GM12878 (cell line): ENCODE data around the gene INSRR. TPM values are rescaled to one million over a fixed set of nuclear protein-coding genes. Genes with fewer than 3 reads are reported as not detected.

Source experiments
- ATAC-seq: fragments of 200-7000 bp; cut with Tn5 transposase; 3 replicates; pipeline ENCODE4 v1.9.1; 2020; ENCODE audit warnings: mild to moderate bottlenecking, moderate library complexity
- BruUV-seq: library from RNA; stranded (reverse); fragments of 400-500 nt; replicated peaks from 2 replicates; lab custom pipeline; 2021; lab: Mats Ljungman, UMichigan
- CTCF ChIA-PET: fragments of 300-600 bp; sonication (Branson Sonifier 250); formaldehyde crosslinking; extraction: SDS; loops from one replicate; lab custom pipeline; 2021; ENCODE audit warnings: inconsistent platforms; lab: Yijun Ruan, JAX
- POLR2A ChIA-PET: fragments of 350-600 bp; formaldehyde crosslinking; extraction: SDS; loops from one replicate; lab custom pipeline; 2021; ENCODE audit warnings: inconsistent platforms; lab: Charles Lee
- RAD21 ChIA-PET: fragments of 300-600 bp; sonication (Branson Sonifier 250); formaldehyde crosslinking; loops from one replicate; lab custom pipeline; 2023; ENCODE audit warnings: antibody characterized with exemption; ENCODE audit not compliant: unreplicated experiment; lab: Charles Lee
- SMC1A ChIA-PET: fragments of 300-600 bp; sonication (Branson Sonifier 250); formaldehyde crosslinking; loops from one replicate; lab custom pipeline; 2023; ENCODE audit not compliant: unreplicated experiment, uncharacterized antibody; lab: Charles Lee
- DNase-seq: peaks from one replicate; pipeline ENCODE4 v3.0.0-alpha.2; 2011; ENCODE audit warnings: low read depth, low spot score
- FAIRE-seq: peaks from 3 replicates; lab custom pipeline; 2011; peaks lifted over from hg19 to GRCh38; lab: Jason Lieb, UNC
- H2AFZ ChIP-seq: 2 replicates; pipeline ENCODE4 v1.6.0; 2011; ENCODE audit warnings: low read depth, low read length, control low read depth; ENCODE audit not compliant: control insufficient read depth
- H3K27ac ChIP-seq: 2 replicates; pipeline ENCODE4 v1.5.1; 2011; ENCODE audit warnings: control low read depth; ENCODE audit not compliant: control insufficient read depth, insufficient read depth
- H3K27me3 ChIP-seq, 2 experiments: replicated peaks in 1 of 2; 2 replicates each; pipeline versions ENCODE4 v1.6.0 to v1.6.1; 2011; ENCODE audit warnings: low read length in 1 of 2; ENCODE audit not compliant: control insufficient read depth in 2 of 2, insufficient read depth in 2 of 2
- H3K36me3 ChIP-seq, 2 experiments: 2 replicates each; pipeline ENCODE4 v1.5.1; 2011; ENCODE audit warnings: low read length in 1 of 2; ENCODE audit not compliant: control insufficient read depth in 2 of 2, insufficient read depth in 2 of 2
- H3K4me1 ChIP-seq: 2 replicates; pipeline ENCODE4 v1.6.1; 2011; ENCODE audit warnings: mild to moderate bottlenecking, low read length, moderate library complexity, mixed read lengths; ENCODE audit not compliant: control insufficient read depth, insufficient read depth
- H3K4me2 ChIP-seq: 2 replicates; pipeline ENCODE4 v1.6.0; 2011; ENCODE audit warnings: control low read depth; ENCODE audit not compliant: control insufficient read depth, insufficient read depth
- H3K4me3 ChIP-seq: fragments of 200-600 bp; sonication (generic); 2 replicates; pipeline ENCODE4 v1.5.1; 2016
- H3K79me2 ChIP-seq: 2 replicates; pipeline ENCODE4 v1.6.0; 2011; ENCODE audit warnings: low read length; ENCODE audit not compliant: control insufficient read depth, insufficient read depth
- H3K9ac ChIP-seq: 2 replicates; pipeline ENCODE4 v1.8.0; 2011; ENCODE audit warnings: low read length, control low read depth, mixed read lengths; ENCODE audit not compliant: control insufficient read depth, insufficient read depth
- H3K9me3 ChIP-seq: replicated peaks from 3 replicates; pipeline ENCODE4 v1.5.1; 2011; ENCODE audit warnings: mild to moderate bottlenecking, low read length; ENCODE audit not compliant: control insufficient read depth, insufficient read depth
- H4K20me1 ChIP-seq: 2 replicates; pipeline ENCODE4 v1.6.0; 2011; ENCODE audit not compliant: control insufficient read depth, insufficient read depth
- IKZF1 ChIP-seq: fragments of 450-650 bp; conservative IDR thresholded peaks from 2 replicates; pipeline ENCODE4 v1.6.1; 2017; ENCODE audit warnings: antibody characterized with exemption, mild to moderate bottlenecking
- IRF3 ChIP-seq: fragments of 450-650 bp; IDR thresholded peaks from 2 replicates; pipeline ENCODE4 v1.6.1; 2014; ENCODE audit warnings: mild to moderate bottlenecking
- IRF4 ChIP-seq: IDR thresholded peaks from 2 replicates; pipeline ENCODE4 v1.6.1; 2011; ENCODE audit warnings: low read depth, low read length
- MTA3 ChIP-seq: IDR thresholded peaks from 2 replicates; pipeline ENCODE4 v1.6.1; 2012; ENCODE audit warnings: low read length, inconsistent platforms, borderline replicate concordance
- NFXL1 ChIP-seq: fragments of 450-650 bp; IDR thresholded peaks from 2 replicates; pipeline ENCODE4 v1.6.1; 2017; ENCODE audit warnings: antibody characterized with exemption, mild to moderate bottlenecking, borderline replicate concordance
- RAD21 ChIP-seq: IDR thresholded peaks from 2 replicates; pipeline ENCODE4 v1.6.1; 2011; ENCODE audit warnings: mild to moderate bottlenecking, low read depth, low read length, moderate library complexity; ENCODE audit not compliant: insufficient read depth
- RFX5 ChIP-seq: IDR thresholded peaks from 2 replicates; pipeline ENCODE4 v1.6.1; 2011; ENCODE audit warnings: low read depth, low read length, improper control_type of control experiment
- USF1 ChIP-seq: IDR thresholded peaks from 2 replicates; pipeline ENCODE4 v1.6.1; 2011; ENCODE audit warnings: borderline replicate concordance, low read depth, mild to moderate bottlenecking, moderate library complexity, mixed read lengths, low read length; ENCODE audit not compliant: insufficient read depth; ENCODE audit errors: extremely low read length
- YBX1 ChIP-seq: fragments of 450-650 bp; IDR thresholded peaks from 2 replicates; pipeline ENCODE4 v1.6.1; 2016; ENCODE audit warnings: antibody characterized with exemption
- WGBS: methylation state at CpG from one replicate; pipeline ENCODE4 v1.1.6; 2016; ENCODE audit warnings: low lambda C conversion rate; ENCODE audit not compliant: insufficient replicate concordance, insufficient coverage; ENCODE audit errors: missing lambda C conversion rate; 5-methylcytosine and 5-hydroxymethylcytosine counted together
- in situ Hi-C: fragments of 300-500 bp; cut with MboI; formaldehyde crosslinking; loops from 9 replicates; pipeline ENCODE4 v1.14.3; 2018; ENCODE audit warnings: mixed read lengths
- intact Hi-C: fragments of 100-400 bp; cut with micrococcal nuclease; formaldehyde crosslinking; loops from one replicate; pipeline ENCODE4 v1.14.2; 2022; ENCODE audit not compliant: unreplicated experiment
- polyA plus RNA-seq, 11 experiments: library from polyadenylated mRNA; depleted of rRNA in 4 of 11; unstranded in 6 of 11; stranded (reverse) in 5 of 11; fragments of >200 nt; fragmentation: Nextera tagmentation in 4 of 11; fragmentation: Illumina TruSeq in 1 of 11; extraction: Ambion mirVana in 4 of 11; extraction: Trizol in 1 of 11; gene quantifications; 1 replicate in 1 of 11; 2 replicates in 10 of 11; pipeline versions ENCODE4 v1.2.1 to v1.2.3, GENCODE V29; 2011 to 2016; ENCODE audit warnings: inconsistent platforms in 2 of 11, missing spikeins in 2 of 11, low read depth in 1 of 11
- total RNA-seq, 4 experiments: library from RNA; depleted of rRNA in 3 of 4; stranded (reverse); fragments of >200 nt in 3 of 4; fragmentation: Illumina TruSeq in 1 of 4; extraction: Trizol in 1 of 4; gene quantifications; 2 replicates each; pipeline versions ENCODE4 v1.2.1 to v1.2.3, GENCODE V29; 2013 to 2021

INSRR gene
- total and polyA plus RNA-seq, 10 of the 15 experiments (the other 5 are each of a cell fraction or from before 2014, with no cell fraction given), result 0.01 TPM; not detected in 9

- no peak for TF ChIP-seq USF1
- TF ChIP-seq RFX5, result no peak
- TF ChIP-seq YBX1, result no peak
- no peak for TF ChIP-seq MTA3
- TF ChIP-seq, all 136 proteins: peak for 0
These were observed 10.5 kb upstream of the INSRR start (continued) for GRCh38 chr1:156869455-156869854.

GRCh38 chr1:156868341-156868740 is 9.4 kb upstream of the INSRR start:
- no peak overlapping the region for H3K27ac ChIP-seq
- no peak overlapping the region for H3K4me2 ChIP-seq
- ATAC-seq (peak; percentile 40; the same call in 2 of the 3 replicates), DNase-seq (no peak), FAIRE-seq (no peak)
- no peaks in the 10 kb centered on the region for H3K9me3 ChIP-seq
- POLR2A ChIA-PET, result no interaction called here
- H3K36me3 ChIP-seq, result no peaks in the 10 kb centered on the region
- CTCF ChIA-PET, result interaction anchor here (1.0 kb wide), 1 partner anchor 142 kb away, joined by 3 read pairs; no protein-coding TSS in a partner anchor
- RAD21 ChIA-PET, result no interaction called here
- no peak overlapping the region for H2AFZ ChIP-seq
- SMC1A ChIA-PET, result interaction anchor here (3.7 kb wide), 1 partner anchor 8 kb away, joined by 14 read pairs; the partner anchor contains the start of gene NTRK1
- H4K20me1 ChIP-seq, result no peaks in the 10 kb centered on the region
- intact Hi-C loops (no loop called here), in situ Hi-C loops (no loop called here)
- TF ChIP-seq NFXL1 (no peak), RAD21 (peak; percentile 16; the same call in 1 of the 2 replicates), IKZF1 (no peak), IRF3 (no peak), IRF4 (no peak)
- BruUV-seq, result no TSS peak
- no peak overlapping the region for H3K9ac ChIP-seq
- no peak overlapping the region for H3K4me3 ChIP-seq
- H3K79me2 ChIP-seq, result no peaks in the 10 kb centered on the region
- H3K27me3 ChIP-seq, result no peaks in the 10 kb centered on the region; a peak in 1 of 4 replicates
- 48% methylated on average over 13 of the region's 13 CpGs for WGBS
- peaks cover 5% of the 10 kb centered on the region for H3K4me1 ChIP-seq
